Keratinocyte (primary cell): ENCODE measurements around the gene CDK14. TPM values are rescaled to one million over a fixed set of nuclear protein-coding genes. Genes with fewer than 3 reads are reported as not detected.

Source experiments
- DNase-seq: peaks from one replicate; pipeline ENCODE4 v3.0.0-alpha.2; 2011; ENCODE audit warnings: low read depth, missing footprints, low spot score
- FAIRE-seq: peaks from 2 replicates; lab custom pipeline; 2011; peaks lifted over from hg19 to GRCh38; lab: Jason Lieb, UNC
- H2AFZ ChIP-seq: 2 replicates; pipeline ENCODE4 v1.6.0; 2012; ENCODE audit warnings: low read length, control low read depth, inconsistent platforms; ENCODE audit not compliant: control insufficient read depth
- H3K27ac ChIP-seq: 2 replicates; pipeline ENCODE4 v1.5.1; 2011; ENCODE audit warnings: low read length; ENCODE audit not compliant: control insufficient read depth, insufficient read depth
- H3K27me3 ChIP-seq: 3 replicates; pipeline ENCODE4 v1.6.0; 2011; ENCODE audit warnings: low read length; ENCODE audit not compliant: control insufficient read depth, insufficient read depth; ENCODE audit errors: extremely low read depth
- H3K36me3 ChIP-seq, 2 experiments: 2 replicates in 1 of 2; 3 replicates in 1 of 2; pipeline ENCODE4 v1.5.1; 2011; ENCODE audit warnings: low read length in 2 of 2, mild to moderate bottlenecking in 1 of 2; ENCODE audit not compliant: control insufficient read depth in 2 of 2, insufficient read depth in 2 of 2; ENCODE audit errors: extremely low read depth in 1 of 2
- H3K4me1 ChIP-seq: 3 replicates; pipeline ENCODE4 v1.5.1; 2011; ENCODE audit warnings: low read length; ENCODE audit not compliant: control insufficient read depth, insufficient read depth; ENCODE audit errors: extremely low read depth
- H3K4me2 ChIP-seq: 3 replicates; pipeline ENCODE4 v1.6.0; 2011; ENCODE audit warnings: low read depth, low read length; ENCODE audit not compliant: control insufficient read depth, insufficient read depth; ENCODE audit errors: extremely low read depth
- H3K4me3 ChIP-seq, 3 experiments: fragments of 200-600 bp in 1 of 3; sonication (generic) in 1 of 3; 2 replicates in 2 of 3; 3 replicates in 1 of 3; pipeline ENCODE4 v1.5.1; 2011 to 2016; ENCODE audit warnings: low read length in 3 of 3, mild to moderate bottlenecking in 3 of 3, control low read depth in 2 of 3, inconsistent platforms in 1 of 3, low read depth in 1 of 3, mixed read lengths in 1 of 3, mixed run types in 1 of 3, moderate library complexity in 1 of 3; ENCODE audit not compliant: control insufficient read depth in 2 of 3, insufficient read depth in 2 of 3; ENCODE audit errors: extremely low read depth in 1 of 3
- H3K79me2 ChIP-seq: 2 replicates; pipeline ENCODE4 v1.6.0; 2012; ENCODE audit warnings: low read length; ENCODE audit not compliant: control insufficient read depth, insufficient read depth
- H3K9ac ChIP-seq: 3 replicates; pipeline ENCODE4 v1.6.0; 2011; ENCODE audit warnings: low read length; ENCODE audit not compliant: control insufficient read depth, insufficient read depth; ENCODE audit errors: extremely low read depth
- H3K9me1 ChIP-seq: 3 replicates; pipeline ENCODE4 v1.6.0; 2011; ENCODE audit warnings: low read length; ENCODE audit not compliant: control insufficient read depth, insufficient read depth; ENCODE audit errors: extremely low read depth
- H3K9me3 ChIP-seq: 2 replicates; pipeline ENCODE4 v1.5.1; 2012; ENCODE audit warnings: low read depth, low read length; ENCODE audit not compliant: control insufficient read depth
- H4K20me1 ChIP-seq: 3 replicates; pipeline ENCODE4 v1.6.0; 2011; ENCODE audit warnings: low read length; ENCODE audit not compliant: control insufficient read depth, insufficient read depth; ENCODE audit errors: extremely low read depth
- EZH2 ChIP-seq: IDR thresholded peaks from one replicate; pipeline ENCODE4 v1.6.1; 2012; ENCODE audit warnings: inconsistent platforms, mild to moderate bottlenecking, low read length, moderate library complexity
- dilution Hi-C: fragments of 300-500 bp; cut with MboI; formaldehyde crosslinking; loops from one replicate; pipeline ENCODE4 v1.7.0; 2020; ENCODE audit warnings: low sequenced_read_pairs; ENCODE audit not compliant: extremely low pct_ligation_motif_present
- polyA plus RNA-seq, 5 experiments: library from polyadenylated mRNA; depleted of rRNA in 3 of 5; stranded (reverse) in 3 of 5; stranded (forward) in 1 of 5; unstranded in 1 of 5; fragments of >200 nt; gene quantifications; 1 replicate in 1 of 5; 2 replicates in 3 of 5; 3 replicates in 1 of 5; pipeline versions ENCODE4 v1.2.1 to v1.2.3, GENCODE V29; 2011 to 2012; ENCODE audit warnings: missing spikeins in 2 of 5, low read depth in 1 of 5, low replicate concordance in 1 of 5
- TF ChIP-seq, protein P1 (sequence below), 3 experiments: IDR thresholded peaks in 1 of 3; conservative IDR thresholded peaks in 1 of 3; optimal IDR thresholded peaks in 1 of 3; 2 replicates in 2 of 3; 3 replicates in 1 of 3; pipeline versions ENCODE3 to v1.5.1; 2011; ENCODE audit warnings: low read length in 3 of 3, mild to moderate bottlenecking in 3 of 3, moderate library complexity in 2 of 3, control low read depth in 1 of 3, inconsistent platforms in 1 of 3; ENCODE audit not compliant: insufficient read depth in 2 of 3; ENCODE audit errors: extremely low read depth in 1 of 3

The CDK14 gene
- polyA plus RNA-seq, 1 donor (not counting 4 experiments of a cell fraction or from before 2014, with no cell fraction given): 4.0 TPM

GRCh38 chr7:90945104-90945787, 349.1 kb downstream of the CDK14 start:
- DNase-seq (no peak), FAIRE-seq (no peak)
- Histone ChIP-seq H3K27ac (no peak overlapping the region), H3K9me1 (no peaks in the 10 kb centered on the region), H3K9ac (no peak overlapping the region), H3K4me3 (no peak overlapping the region), H3K4me1 (no peaks in the 10 kb centered on the region), H3K9me3 (no peaks in the 10 kb centered on the region), H3K27me3 (no peaks in the 10 kb centered on the region), H3K4me2 (no peak overlapping the region), H3K36me3 (no peaks in the 10 kb centered on the region), H3K79me2 (no peaks in the 10 kb centered on the region), H4K20me1 (no peaks in the 10 kb centered on the region), H2AFZ (no peak overlapping the region)
- TF ChIP-seq, protein P1, sequence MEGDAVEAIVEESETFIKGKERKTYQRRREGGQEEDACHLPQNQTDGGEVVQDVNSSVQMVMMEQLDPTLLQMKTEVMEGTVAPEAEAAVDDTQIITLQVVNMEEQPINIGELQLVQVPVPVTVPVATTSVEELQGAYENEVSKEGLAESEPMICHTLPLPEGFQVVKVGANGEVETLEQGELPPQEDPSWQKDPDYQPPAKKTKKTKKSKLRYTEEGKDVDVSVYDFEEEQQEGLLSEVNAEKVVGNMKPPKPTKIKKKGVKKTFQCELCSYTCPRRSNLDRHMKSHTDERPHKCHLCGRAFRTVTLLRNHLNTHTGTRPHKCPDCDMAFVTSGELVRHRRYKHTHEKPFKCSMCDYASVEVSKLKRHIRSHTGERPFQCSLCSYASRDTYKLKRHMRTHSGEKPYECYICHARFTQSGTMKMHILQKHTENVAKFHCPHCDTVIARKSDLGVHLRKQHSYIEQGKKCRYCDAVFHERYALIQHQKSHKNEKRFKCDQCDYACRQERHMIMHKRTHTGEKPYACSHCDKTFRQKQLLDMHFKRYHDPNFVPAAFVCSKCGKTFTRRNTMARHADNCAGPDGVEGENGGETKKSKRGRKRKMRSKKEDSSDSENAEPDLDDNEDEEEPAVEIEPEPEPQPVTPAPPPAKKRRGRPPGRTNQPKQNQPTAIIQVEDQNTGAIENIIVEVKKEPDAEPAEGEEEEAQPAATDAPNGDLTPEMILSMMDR (optimal IDR thresholded peaks at IDR 0.05 in 1 of 3, IDR thresholded peaks at IDR 0.05 in 1 of 3, conservative IDR thresholded peaks at IDR 0.05 in 1 of 3; ENCODE audit: extremely low read depth in 1 of 3, insufficient read depth in 2 of 3, low read length in 3 of 3): no peak
- TF ChIP-seq EZH2: no peak
- dilution Hi-C loops: no loop called here

- no peak overlapping the region for H2AFZ ChIP-seq
- FAIRE-seq (no peak), DNase-seq (no peak)
- H3K9ac ChIP-seq: no peak overlapping the region
- no peaks in the 10 kb centered on the region for H3K9me1 ChIP-seq
- no peak for TF ChIP-seq EZH2
- TF ChIP-seq, protein P1 (optimal IDR thresholded peaks at IDR 0.05 in 1 of 3, IDR thresholded peaks at IDR 0.05 in 1 of 3, conservative IDR thresholded peaks at IDR 0.05 in 1 of 3; ENCODE audit: extremely low read depth in 1 of 3, insufficient read depth in 2 of 3, low read length in 3 of 3): no peak
- no peak overlapping the region for H3K4me3 ChIP-seq
- H3K9me3 ChIP-seq: no peaks in the 10 kb centered on the region
- no peak overlapping the region for H3K4me2 ChIP-seq
- H3K36me3 ChIP-seq: no peaks in the 10 kb centered on the region
- H3K4me1 ChIP-seq: no peaks in the 10 kb centered on the region
- no peaks in the 10 kb centered on the region for H4K20me1 ChIP-seq
- dilution Hi-C loops: no loop called here
- H3K27ac ChIP-seq: no peak overlapping the region
- H3K79me2 ChIP-seq: no peaks in the 10 kb centered on the region
- H3K27me3 ChIP-seq: no peaks in the 10 kb centered on the region
Observed at GRCh38 chr7:90946730-90947501, 350.8 kb downstream of the CDK14 start.
